Measurements from ENCODE around the gene ALG14.
"Not testable (repeated sequence)": the region's sequence is repeated elsewhere in the genome, so short reads cannot be mapped to it uniquely, and the experiment has no call there.

ALG14 gene

DNA sequence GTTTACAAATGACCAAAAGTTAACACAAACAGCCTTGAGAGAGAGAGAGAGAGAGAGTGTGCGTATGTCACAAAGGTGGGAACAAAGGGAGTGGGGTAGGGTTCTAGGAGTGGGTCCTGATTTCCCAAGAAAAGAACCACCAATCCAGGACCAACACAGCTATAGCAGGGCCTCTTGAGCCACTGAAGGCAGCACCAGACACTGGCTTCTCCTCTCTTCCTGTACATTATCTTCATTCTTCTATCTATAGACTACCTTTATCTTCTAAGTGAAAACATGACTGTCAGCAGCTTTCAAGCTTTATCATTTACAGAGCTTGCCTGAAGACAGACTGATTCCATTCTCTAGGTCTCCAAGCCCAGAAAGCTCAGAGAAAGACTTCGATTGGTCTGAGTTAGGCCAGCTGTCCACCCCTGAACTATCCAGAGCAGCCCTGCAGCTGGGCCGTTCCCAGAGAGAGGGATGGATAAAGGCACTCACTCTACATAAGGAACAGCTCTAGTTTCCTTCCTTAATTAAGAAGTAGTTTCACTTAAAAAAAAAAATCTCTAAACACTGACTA lies 11.2 kb downstream of the ALG14 start:
- no peak overlapping the region for H3K4me3 ChIP-seq (ENCODE audit: low read depth, low read length)
- TF ChIP-seq, protein P1, sequence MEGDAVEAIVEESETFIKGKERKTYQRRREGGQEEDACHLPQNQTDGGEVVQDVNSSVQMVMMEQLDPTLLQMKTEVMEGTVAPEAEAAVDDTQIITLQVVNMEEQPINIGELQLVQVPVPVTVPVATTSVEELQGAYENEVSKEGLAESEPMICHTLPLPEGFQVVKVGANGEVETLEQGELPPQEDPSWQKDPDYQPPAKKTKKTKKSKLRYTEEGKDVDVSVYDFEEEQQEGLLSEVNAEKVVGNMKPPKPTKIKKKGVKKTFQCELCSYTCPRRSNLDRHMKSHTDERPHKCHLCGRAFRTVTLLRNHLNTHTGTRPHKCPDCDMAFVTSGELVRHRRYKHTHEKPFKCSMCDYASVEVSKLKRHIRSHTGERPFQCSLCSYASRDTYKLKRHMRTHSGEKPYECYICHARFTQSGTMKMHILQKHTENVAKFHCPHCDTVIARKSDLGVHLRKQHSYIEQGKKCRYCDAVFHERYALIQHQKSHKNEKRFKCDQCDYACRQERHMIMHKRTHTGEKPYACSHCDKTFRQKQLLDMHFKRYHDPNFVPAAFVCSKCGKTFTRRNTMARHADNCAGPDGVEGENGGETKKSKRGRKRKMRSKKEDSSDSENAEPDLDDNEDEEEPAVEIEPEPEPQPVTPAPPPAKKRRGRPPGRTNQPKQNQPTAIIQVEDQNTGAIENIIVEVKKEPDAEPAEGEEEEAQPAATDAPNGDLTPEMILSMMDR (IDR thresholded peaks at IDR 0.05; ENCODE audit: control insufficient read depth, extremely low read depth, insufficient read depth) = no peak
- DNase-seq (ENCODE audit: low read depth) = no peak

DNA sequence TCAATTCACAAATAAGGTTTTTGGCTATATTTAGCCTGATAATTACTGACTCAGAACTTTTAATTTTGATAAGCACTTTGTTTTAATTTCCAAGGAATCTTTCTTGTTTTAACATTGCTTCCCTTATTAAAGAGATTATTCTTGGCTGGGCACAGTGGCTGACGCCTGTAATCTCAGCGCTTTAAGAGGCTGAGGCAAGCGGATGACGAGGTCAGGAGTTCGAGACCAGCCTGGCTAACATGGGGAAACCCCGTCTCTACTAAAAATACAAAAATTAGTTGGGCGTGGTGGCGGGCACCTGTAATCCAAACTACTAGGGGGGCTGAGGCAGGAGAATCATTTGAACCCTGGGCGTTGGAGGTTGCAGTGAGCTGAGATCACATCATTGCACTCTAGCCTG lies 13.8 kb downstream of the ALG14 start:
- TF ChIP-seq, protein P1 (IDR thresholded peaks at IDR 0.05; ENCODE audit: control insufficient read depth, extremely low read depth, insufficient read depth) = no peak
- DNase-seq (ENCODE audit: low read depth) = no peak

DNA sequence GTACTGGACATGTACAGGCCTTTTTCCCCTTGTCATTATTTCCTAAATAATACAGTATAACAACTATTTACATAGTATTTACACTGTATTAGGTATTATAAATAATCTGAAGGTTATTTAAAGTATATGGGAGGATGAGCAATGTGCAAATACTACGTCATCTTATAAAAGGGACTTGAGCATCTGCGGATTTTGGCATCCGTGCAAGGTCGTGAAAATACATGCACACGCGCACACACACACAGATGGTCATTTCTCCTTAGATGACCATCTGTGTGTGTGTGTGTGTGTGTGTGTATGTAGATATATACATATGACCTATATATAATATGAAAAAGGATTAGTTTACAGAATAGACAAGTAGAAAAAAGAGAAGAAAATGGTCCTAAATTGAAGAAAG lies 15.4 kb downstream of the ALG14 start:
- no peak for DNase-seq (ENCODE audit: low read depth)
- TF ChIP-seq, protein P1 (IDR thresholded peaks at IDR 0.05; ENCODE audit: control insufficient read depth, extremely low read depth, insufficient read depth) = no peak
- H3K4me3 ChIP-seq (ENCODE audit: low read depth, low read length) = no peak overlapping the region

More for the DNA sequence above, 13.8 kb downstream of the ALG14 start:
- no peak overlapping the region for H3K4me3 ChIP-seq (ENCODE audit: low read depth, low read length)

DNA sequence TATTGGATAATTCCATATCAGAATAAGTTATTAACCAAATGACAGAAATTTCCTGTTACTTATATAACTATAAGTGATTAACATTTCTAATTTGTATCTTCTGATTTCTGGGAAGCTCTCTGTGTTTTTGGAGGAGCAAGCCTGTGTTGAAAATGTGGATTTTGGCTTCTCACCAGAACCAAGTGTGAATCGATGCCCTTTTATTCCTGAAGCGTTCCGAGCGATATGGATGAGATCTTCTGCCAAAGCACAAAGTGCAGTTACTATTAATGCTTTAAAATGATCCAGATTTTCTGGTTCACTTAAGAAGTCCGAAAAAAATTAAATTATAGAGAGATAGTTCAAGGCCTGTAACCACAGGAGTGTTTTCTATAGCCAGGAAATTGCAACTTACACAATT lies 22.8 kb downstream of the ALG14 start:
- no peak overlapping the region for H3K4me3 ChIP-seq (ENCODE audit: low read depth, low read length)
- no peak for DNase-seq (ENCODE audit: low read depth)
- TF ChIP-seq, protein P1 (IDR thresholded peaks at IDR 0.05; ENCODE audit: control insufficient read depth, extremely low read depth, insufficient read depth) = no peak

DNA sequence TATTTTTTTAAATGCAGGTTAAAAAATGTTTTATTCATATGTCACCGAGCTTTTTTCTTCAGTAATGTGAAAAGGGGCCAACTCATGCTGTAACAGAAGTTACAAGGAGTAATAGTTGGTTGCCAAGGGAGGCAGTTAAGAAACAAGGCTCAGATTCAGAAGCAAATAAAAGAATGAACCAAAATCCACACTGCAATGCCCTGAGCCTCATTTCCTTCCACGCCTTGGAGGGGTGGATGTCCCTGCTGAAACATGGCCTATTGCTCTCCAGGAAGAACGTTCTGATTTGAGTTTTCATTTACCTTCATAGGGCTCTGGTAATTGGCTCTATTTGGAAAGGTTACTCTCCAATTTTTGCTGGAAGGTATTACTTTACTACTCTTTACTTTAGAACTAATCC lies 24.4 kb downstream of the ALG14 start:
- DNase-seq (ENCODE audit: low read depth) = no peak
- TF ChIP-seq, protein P1 (IDR thresholded peaks at IDR 0.05; ENCODE audit: control insufficient read depth, extremely low read depth, insufficient read depth) = no peak
- no peak overlapping the region for H3K4me3 ChIP-seq (ENCODE audit: low read depth, low read length)

DNA sequence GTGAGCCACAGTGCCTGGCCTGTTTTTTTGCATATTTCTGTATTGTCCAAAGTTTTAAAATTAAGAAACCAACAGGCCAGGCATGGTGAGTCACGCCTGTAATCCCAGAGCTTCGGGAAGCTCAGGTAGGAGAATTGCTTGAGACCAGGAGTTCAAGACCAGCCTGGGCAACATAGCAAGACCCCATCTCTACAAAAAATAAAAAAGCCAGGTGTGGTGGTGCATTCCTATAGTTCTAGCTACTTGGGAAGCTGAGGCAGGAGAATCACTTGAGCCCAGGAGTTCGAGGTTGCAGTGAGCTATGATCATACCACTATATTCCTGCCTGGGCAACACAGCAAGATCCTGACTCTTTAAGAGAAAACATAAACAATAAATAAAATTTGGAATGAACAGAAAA lies 25.1 kb downstream of the ALG14 start:
- not testable (repeated sequence) for DNase-seq (ENCODE audit: low read depth); H3K4me3 ChIP-seq (ENCODE audit: low read depth, low read length)

DNA sequence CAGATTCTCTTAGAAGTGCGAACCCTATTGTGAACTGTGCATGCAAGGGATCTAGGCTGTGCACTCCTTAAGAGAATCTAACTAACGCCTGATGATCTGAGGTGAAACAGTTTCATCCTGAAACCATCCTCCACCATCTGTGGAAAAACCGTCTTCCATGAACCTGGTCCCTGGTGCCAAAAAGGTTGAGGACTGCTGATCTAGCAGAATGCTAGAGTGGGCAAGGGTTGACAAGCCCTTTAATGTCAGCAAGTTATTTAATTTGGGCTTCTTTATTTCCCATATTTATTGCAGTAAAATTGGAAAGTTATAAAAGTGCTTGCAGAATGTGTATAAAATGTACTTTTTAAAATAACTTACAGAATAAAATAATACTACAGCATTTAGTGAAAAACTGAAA lies 26.4 kb downstream of the ALG14 start:
- no peak overlapping the region for H3K4me3 ChIP-seq (ENCODE audit: low read depth, low read length)
- no peak for DNase-seq (ENCODE audit: low read depth)
- TF ChIP-seq, protein P1 (IDR thresholded peaks at IDR 0.05; ENCODE audit: control insufficient read depth, extremely low read depth, insufficient read depth) = no peak

Data from LNCaP clone FGC (cell line).